ENCODE results near the gene ANKS6. TPM values are rescaled to one million over a fixed set of nuclear protein-coding genes. Genes with fewer than 3 reads are reported as not detected.
A peak's percentile ranks its signal among the peaks of the same experiment; 100 is the strongest.

The ANKS6 gene
- total and polyA plus RNA-seq, 2 of the 8 experiments (the other 6 are each of a cell fraction or from before 2014, with no cell fraction given) = 34.1 to 56.3 TPM

GRCh38 chr9:98794802-98795201, 1.6 kb downstream of the ANKS6 start:
- Histone ChIP-seq H4K8ac (ENCODE audit: extremely low read depth, insufficient read depth, low read length) (no peak overlapping the region), H2BK20ac (ENCODE audit: low read length) (no peak overlapping the region), H3K23me2 (ENCODE audit: low read depth, low read length) (peaks cover 7% of the 10 kb centered on the region; the same call in 1 of the 2 replicates), H3K14ac (ENCODE audit: insufficient read length) (no peak overlapping the region), H4K5ac (ENCODE audit: insufficient read length, low read depth, low read length) (no peak overlapping the region), H2AK5ac (ENCODE audit: low read depth, low read length) (no peak overlapping the region), H4K20me1 (replicated peaks in 1 of 2; ENCODE audit: control insufficient read depth in 1 of 2, insufficient read depth in 2 of 2, low read length in 2 of 2) (peaks cover 7 to 19% of the 10 kb centered on the region in 2 experiments), H2BK15ac (ENCODE audit: low read length) (no peak overlapping the region), H2BK5ac (ENCODE audit: low read depth, low read length) (no peak overlapping the region), H4K91ac (replicated peaks; ENCODE audit: insufficient read length, low read length) (no peak overlapping the region), H3K4me2 (ENCODE audit: insufficient read depth in 1 of 2, low read depth in 2 of 2, low read length in 2 of 2) (peak overlapping the region; percentile 77 to 90; a peak in 3 of 4 replicates), H2BK120ac (replicated peaks; ENCODE audit: low read depth, low read length) (no peak overlapping the region), H3K9me3 (ENCODE audit: insufficient read depth in 2 of 2, low read depth in 1 of 2, low read length in 1 of 2) (no peaks in the 10 kb centered on the region), H3K56ac (replicated peaks; ENCODE audit: insufficient read length, low read depth, low read length) (no peak overlapping the region), H3K4ac (replicated peaks; ENCODE audit: insufficient read length, low read depth, low read length) (no peak overlapping the region), H3K4me1 (replicated peaks in 1 of 4; ENCODE audit: control insufficient read depth in 3 of 4, insufficient read depth in 4 of 4, low read length in 3 of 4) (peaks cover 5 to 18% (median 8%) of the 10 kb centered on the region in 4 experiments), H3K23ac (ENCODE audit: insufficient read length) (no peak overlapping the region), H2AFZ (ENCODE audit: low read length) (no peak overlapping the region), H3K36me3 (ENCODE audit: control insufficient read depth in 2 of 4, insufficient read depth in 4 of 4, low read length in 3 of 4) (peaks cover 2 to 5% (median 3%) of the 10 kb centered on the region in 4 experiments; a peak in 7 of 8 replicates), H3K27ac (ENCODE audit: low read depth, low read length) (no peak overlapping the region), H2BK12ac (ENCODE audit: low read depth, low read length) (no peak overlapping the region), H3K4me3 (ENCODE audit: extremely low read depth in 1 of 4, insufficient read depth in 2 of 4, low read depth in 3 of 4, low read length in 4 of 4) (peak overlapping the region in 1 of 4 experiments; percentile 82; a peak in 1 of 8 replicates), H3K9ac (replicated peaks in 1 of 4; ENCODE audit: extremely low read depth in 1 of 4, low read depth in 3 of 4, low read length in 3 of 4) (no peak overlapping the region), H3K18ac (ENCODE audit: extremely low read depth, low read length) (no peak overlapping the region), H3K79me2 (ENCODE audit: control insufficient read depth in 1 of 2, insufficient read depth in 2 of 2, low read length in 2 of 2) (peaks cover 0 to 45% of the 10 kb centered on the region in 2 experiments), H3K27me3 (replicated peaks in 1 of 4; ENCODE audit: control insufficient read depth in 3 of 4, extremely low read depth in 1 of 4, insufficient read depth in 3 of 4, low read length in 3 of 4) (no peaks in the 10 kb centered on the region; a peak in 1 of 7 replicates), H3K79me1 (ENCODE audit: low read depth, low read length) (peaks cover 21% of the 10 kb centered on the region)
- ChIA-PET POLR2A (ENCODE audit: partially characterized antibody) (interaction anchor here (3.2 kb wide), 1 partner anchor 12 kb away, joined by 16 read pairs; no protein-coding TSS in a partner anchor), CTCF (ENCODE audit: partially characterized antibody) (interaction anchor here (0.9 to 1.8 kb wide), 4 partner anchors 10 to 51 kb away, joined by 3 to 7 read pairs (median 6); partner anchors contain the start of gene GALNT12)
- DNase-seq (ENCODE audit: low read depth in 1 of 2, low spot score in 2 of 2) = peak in 1 of 2 experiments; percentile 34
- no peak for FAIRE-seq
- WGBS, 2 experiments (ENCODE audit: extremely low coverage in 1 of 2, insufficient coverage in 1 of 2, insufficient read length in 1 of 2, insufficient replicate concordance in 2 of 2, low coverage in 1 of 2, low lambda C conversion rate in 2 of 2, missing lambda C conversion rate in 1 of 2) = 89% methylated on average over 3 of the region's 3 CpGs; no CpG with 5 or more reads in 1 of the 2 experiments
- TF ChIP-seq SUZ12 (IDR thresholded peaks at IDR 0.05; ENCODE audit: low read length) = no peak
- TF ChIP-seq RBBP5 (IDR thresholded peaks at IDR 0.05; ENCODE audit: borderline replicate concordance, low read depth, low read length) = no peak
- no peak for TF ChIP-seq CREB1 (IDR thresholded peaks at IDR 0.05)
- no peak for TF ChIP-seq SP2 (IDR thresholded peaks at IDR 0.05; ENCODE audit: low read length)
- no peak for TF ChIP-seq POLR2AphosphoS5 (IDR thresholded peaks at IDR 0.05; ENCODE audit: low read depth, low read length)
- TF ChIP-seq KDM5A (IDR thresholded peaks at IDR 0.05; ENCODE audit: low read length) = no peak
- no peak for TF ChIP-seq FOSL1 (IDR thresholded peaks at IDR 0.05; ENCODE audit: insufficient read depth, low read depth, low read length)
- TF ChIP-seq CHD2 (IDR thresholded peaks at IDR 0.05; ENCODE audit: low read length) = no peak

Measured in H1 (cell line).